ENCODE data around the gene LCAT. TPM values are rescaled to one million over a fixed set of nuclear protein-coding genes. Genes with fewer than 3 reads are reported as not detected.
"Not testable (repeated sequence)": the region's sequence is repeated elsewhere in the genome, so short reads cannot be mapped to it uniquely, and the experiment has no call there.

LCAT gene
- polyA plus RNA-seq, 1 of the 3 experiments (the other 2 are of a cell fraction), result 11.1 TPM

DNA sequence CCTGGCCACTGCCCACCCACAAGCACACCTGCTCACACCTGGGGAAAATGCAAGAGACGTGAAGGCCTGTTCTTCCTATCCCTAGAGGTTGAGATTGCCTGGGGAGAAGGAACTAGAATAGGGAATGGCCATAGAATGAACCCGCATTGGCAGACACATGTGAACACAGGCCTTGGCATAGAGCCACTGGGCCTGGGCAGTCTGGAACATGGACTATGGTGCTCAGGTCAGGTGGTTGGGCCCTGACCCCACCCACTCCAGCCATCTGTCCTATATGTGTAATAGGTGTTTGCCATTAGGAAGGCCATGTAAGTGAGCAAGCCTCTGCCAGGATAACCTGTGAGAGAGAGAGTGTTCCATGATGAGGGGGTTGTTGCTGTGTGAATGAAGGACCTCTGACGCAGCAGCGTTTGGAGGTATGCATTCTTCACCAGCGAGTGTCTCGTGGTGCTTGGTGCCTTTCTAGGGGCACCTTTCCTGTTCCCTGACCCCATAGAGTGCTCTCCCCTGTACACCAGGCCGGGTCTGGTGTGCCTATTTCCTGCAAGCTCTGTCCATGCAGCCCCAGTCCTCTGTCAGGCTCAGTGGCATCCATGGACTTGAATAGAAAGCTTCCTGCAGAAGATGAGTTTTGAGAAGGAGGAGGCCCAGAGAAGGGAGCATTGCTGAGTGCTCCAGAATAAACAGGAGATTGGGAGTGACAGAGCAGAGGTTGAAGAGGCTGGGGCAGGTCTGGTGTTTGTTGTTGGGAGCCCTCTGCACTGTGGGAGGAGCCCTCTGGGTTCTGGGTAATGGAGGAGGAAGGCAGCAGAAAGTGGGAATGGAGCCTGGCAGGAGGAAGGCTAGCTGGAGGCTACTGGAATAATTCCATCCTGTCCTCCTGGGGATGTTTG lies 27.8 kb downstream of the LCAT start:
- Histone ChIP-seq H3K79me2 (ENCODE audit: insufficient read depth) (peaks cover 68% of the 10 kb centered on the region), H3F3A (replicated peaks; ENCODE audit: insufficient read depth) (peaks cover 24% of the 10 kb centered on the region), H3K27me3 (ENCODE audit: insufficient read depth) (no peaks in the 10 kb centered on the region), H4K20me1 (ENCODE audit: insufficient read depth) (peaks cover 47% of the 10 kb centered on the region), H3K4me3 (ENCODE audit: low read depth in 2 of 2, low read length in 1 of 2) (no peak overlapping the region), H3K4me1 (ENCODE audit: control insufficient read depth in 1 of 2, insufficient read depth in 2 of 2, low read depth in 1 of 2, low read length in 1 of 2) (peaks cover 14 to 59% of the 10 kb centered on the region in 2 experiments; a peak in 3 of 4 replicates), H3K36me3 (replicated peaks in 1 of 2; ENCODE audit: control insufficient read depth in 1 of 2, insufficient read depth in 2 of 2, low read length in 1 of 2) (peaks cover 0 to 3% of the 10 kb centered on the region in 2 experiments), H3K27ac (ENCODE audit: low read depth in 2 of 2, low read length in 1 of 2) (peak overlapping the region; percentile 80 to 82; a peak in 3 of 4 replicates), H3K4me2 (0 out of 2 replicates have a peak overlapping the region, but pooled peaks have one; percentile 31), H2AFZ (ENCODE audit: low read depth) (no peak overlapping the region), H3K9me2 (no peaks in the 10 kb centered on the region), H3K9me3 (no peaks in the 10 kb centered on the region), H3K9ac (no peak overlapping the region)
- CTCF ChIA-PET, result interaction anchor here (0.7 to 7.7 kb wide), 6 partner anchors 12 to 243 kb away, joined by 4 to 65 read pairs (median 7); partner anchors contain the start of gene NRN1L
- POLR2A ChIA-PET, result no interaction called here
- peak; percentile 58 for DNase-seq
- TF ChIP-seq MEF2A (IDR thresholded peaks at IDR 0.05; ENCODE audit: borderline replicate concordance, low read depth), result no peak
- no peak for TF ChIP-seq GABPA (IDR thresholded peaks at IDR 0.05; ENCODE audit: low read depth)
- no peak for TF ChIP-seq FOSL2 (IDR thresholded peaks at IDR 0.05; ENCODE audit: borderline replicate concordance, low read depth)
- TF ChIP-seq MXI1 (IDR thresholded peaks at IDR 0.05; ENCODE audit: low read depth, low read length), result peak; percentile 35; the same call in 1 of the 2 replicates
- TF ChIP-seq, protein P1, sequence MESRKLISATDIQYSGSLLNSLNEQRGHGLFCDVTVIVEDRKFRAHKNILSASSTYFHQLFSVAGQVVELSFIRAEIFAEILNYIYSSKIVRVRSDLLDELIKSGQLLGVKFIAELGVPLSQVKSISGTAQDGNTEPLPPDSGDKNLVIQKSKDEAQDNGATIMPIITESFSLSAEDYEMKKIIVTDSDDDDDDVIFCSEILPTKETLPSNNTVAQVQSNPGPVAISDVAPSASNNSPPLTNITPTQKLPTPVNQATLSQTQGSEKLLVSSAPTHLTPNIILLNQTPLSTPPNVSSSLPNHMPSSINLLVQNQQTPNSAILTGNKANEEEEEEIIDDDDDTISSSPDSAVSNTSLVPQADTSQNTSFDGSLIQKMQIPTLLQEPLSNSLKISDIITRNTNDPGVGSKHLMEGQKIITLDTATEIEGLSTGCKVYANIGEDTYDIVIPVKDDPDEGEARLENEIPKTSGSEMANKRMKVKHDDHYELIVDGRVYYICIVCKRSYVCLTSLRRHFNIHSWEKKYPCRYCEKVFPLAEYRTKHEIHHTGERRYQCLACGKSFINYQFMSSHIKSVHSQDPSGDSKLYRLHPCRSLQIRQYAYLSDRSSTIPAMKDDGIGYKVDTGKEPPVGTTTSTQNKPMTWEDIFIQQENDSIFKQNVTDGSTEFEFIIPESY (IDR thresholded peaks at IDR 0.05; ENCODE audit: borderline replicate concordance, low read depth), result no peak
- no peak for TF ChIP-seq JUND (IDR thresholded peaks at IDR 0.05)
- 69% methylated on average over 7 of the region's 7 CpGs for WGBS (ENCODE audit: low lambda C conversion rate)

DNA sequence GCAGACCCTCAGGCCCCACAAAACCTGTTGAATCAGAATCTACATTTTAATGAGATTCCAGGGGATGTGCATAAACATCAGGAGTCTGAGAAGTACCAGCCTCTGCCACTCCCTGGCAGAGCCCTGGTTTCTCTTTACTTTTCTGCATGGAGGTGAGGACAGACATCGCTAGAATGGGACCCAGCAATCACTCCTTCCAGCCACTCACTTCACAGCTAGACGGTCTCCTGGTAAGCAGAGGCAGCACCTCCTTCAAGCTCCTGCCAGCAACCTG lies 28.5 kb downstream of the LCAT start:
- 83% methylated on average over 1 of the region's 2 CpGs for WGBS (ENCODE audit: low lambda C conversion rate)
- Histone ChIP-seq H3F3A (replicated peaks; ENCODE audit: insufficient read depth) (peaks cover 24% of the 10 kb centered on the region), H3K4me2 (0 out of 2 replicates have a peak overlapping the region, but pooled peaks have one; percentile 31), H3K4me1 (ENCODE audit: control insufficient read depth in 1 of 2, insufficient read depth in 2 of 2, low read depth in 1 of 2, low read length in 1 of 2) (peaks cover 14 to 61% of the 10 kb centered on the region in 2 experiments; a peak in 3 of 4 replicates), H3K79me2 (ENCODE audit: insufficient read depth) (peaks cover 69% of the 10 kb centered on the region), H3K27ac (ENCODE audit: low read depth in 2 of 2, low read length in 1 of 2) (peak overlapping the region in 1 of 2 experiments; percentile 80; a peak in 3 of 4 replicates), H4K20me1 (ENCODE audit: insufficient read depth) (peaks cover 45% of the 10 kb centered on the region)
- POLR2A ChIA-PET, result interaction anchor here (0.5 to 0.6 kb wide), 2 partner anchors 31 to 100 kb away, joined by 3 read pairs; partner anchors contain the start of gene NRN1L
- not testable (repeated sequence) for H3K9me3 ChIP-seq; H3K36me3 ChIP-seq (replicated peaks in 1 of 2; ENCODE audit: control insufficient read depth in 1 of 2, insufficient read depth in 2 of 2, low read length in 1 of 2); DNase-seq; H2AFZ ChIP-seq (ENCODE audit: low read depth); H3K4me3 ChIP-seq (ENCODE audit: low read depth in 2 of 2, low read length in 1 of 2); H3K9ac ChIP-seq; H3K27me3 ChIP-seq (ENCODE audit: insufficient read depth); H3K9me2 ChIP-seq
- CTCF ChIA-PET, result interaction anchor here (0.7 to 7.7 kb wide), 5 partner anchors 9 to 243 kb away, joined by 3 to 65 read pairs (median 5); partner anchors contain the start of gene NRN1L

Data from SK-N-SH (cell line).